GM11168 (cell line): ENCODE measurements around the gene EDC3.
"Not testable (repeated sequence)": the region's sequence is repeated elsewhere in the genome, so short reads cannot be mapped to it uniquely, and the experiment has no call there.

ENCODE experiments used
- in situ Hi-C: fragments of 300-500 bp; cut with MboI; formaldehyde crosslinking; loops from one replicate; pipeline ENCODE4 v1.12.0; 2022; ENCODE audit warnings: low sequenced_read_pairs; ENCODE audit not compliant: unreplicated experiment

The EDC3 gene

GRCh38 chr15:74712311-74712710, 16.5 kb upstream of the EDC3 start:
- in situ Hi-C loops, result no loop called here

GRCh38 chr15:74710319-74711094, 14.7 kb upstream of the EDC3 start:
- in situ Hi-C loops, result no loop called here

GRCh38 chr15:74709892-74710291, 14.1 kb upstream of the EDC3 start:
- in situ Hi-C loops, result no loop called here

DNA sequence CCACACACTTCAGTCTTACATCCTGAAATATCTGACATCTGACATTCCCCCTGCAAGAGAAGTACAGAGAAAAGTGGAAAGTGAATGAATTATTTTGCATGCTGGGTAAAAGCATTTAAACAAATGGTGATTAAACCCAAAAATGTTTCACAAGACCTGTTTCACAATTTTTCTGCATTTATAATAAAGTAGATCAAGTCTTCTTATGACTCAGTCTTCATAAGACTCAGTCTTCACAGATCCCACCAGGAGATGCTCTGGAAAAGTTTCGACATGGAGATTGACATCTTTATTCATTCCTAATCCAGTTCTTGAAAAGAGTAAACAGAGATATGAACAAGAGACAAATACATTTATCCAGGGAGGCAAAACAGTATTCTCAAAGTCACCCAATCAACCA, 13.2 kb upstream of the EDC3 start:
- in situ Hi-C loops, result no loop called here

DNA sequence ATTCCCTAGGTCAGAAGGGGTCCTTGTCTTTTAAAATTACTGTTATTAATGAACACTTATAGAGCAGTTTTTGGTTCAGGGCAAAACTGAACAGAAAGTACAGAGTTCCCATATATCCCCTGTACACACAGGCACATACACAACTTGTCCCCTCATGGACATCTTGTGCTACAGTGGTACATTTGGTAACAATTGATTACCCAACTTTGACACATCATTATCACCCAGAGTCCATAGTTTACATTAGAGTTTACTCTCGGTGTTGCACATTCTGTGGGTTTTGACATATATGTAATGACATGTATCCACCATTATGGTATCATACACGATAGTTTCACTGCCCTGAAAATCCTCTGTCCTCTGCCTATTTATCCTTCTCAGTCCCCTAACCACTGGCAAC, 984 bp upstream of the EDC3 start:
- in situ Hi-C loops, result no loop called here

GRCh38 chr15:74696398-74696729, 540 bp upstream of the EDC3 start:
- in situ Hi-C loops, result no loop called here

GRCh38 chr15:74692327-74692726, 3.5 kb downstream of the EDC3 start:
- in situ Hi-C loops, result no loop called here

- in situ Hi-C loops, result no loop called here
Observed at GRCh38 chr15:74683758-74684157, 12.1 kb downstream of the EDC3 start.

GRCh38 chr15:74682954-74683353, 12.9 kb downstream of the EDC3 start:
- in situ Hi-C loops, result no loop called here

DNA sequence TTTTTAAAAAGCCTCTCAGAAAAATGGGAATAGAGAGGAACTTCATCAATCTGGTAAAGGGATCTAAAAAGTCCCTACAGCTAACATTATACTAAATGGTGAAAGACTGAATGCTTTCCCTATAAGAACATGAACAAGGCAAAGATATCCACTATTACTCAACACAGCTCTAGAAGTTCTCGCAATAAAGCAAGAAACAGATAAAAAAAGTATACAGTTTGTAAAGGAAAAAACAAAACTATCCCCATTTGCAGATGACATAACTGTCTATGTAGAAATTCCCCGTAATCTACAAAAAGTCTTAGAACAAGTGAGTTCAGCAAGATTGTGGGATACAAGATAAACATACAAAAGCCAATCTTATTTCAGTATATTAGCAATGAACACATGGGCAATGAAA, 15.4 kb downstream of the EDC3 start:
- in situ Hi-C loops, result no loop called here

- in situ Hi-C loops, result no loop called here
Observed at GRCh38 chr15:74676801-74677200, 19.0 kb downstream of the EDC3 start.

DNA sequence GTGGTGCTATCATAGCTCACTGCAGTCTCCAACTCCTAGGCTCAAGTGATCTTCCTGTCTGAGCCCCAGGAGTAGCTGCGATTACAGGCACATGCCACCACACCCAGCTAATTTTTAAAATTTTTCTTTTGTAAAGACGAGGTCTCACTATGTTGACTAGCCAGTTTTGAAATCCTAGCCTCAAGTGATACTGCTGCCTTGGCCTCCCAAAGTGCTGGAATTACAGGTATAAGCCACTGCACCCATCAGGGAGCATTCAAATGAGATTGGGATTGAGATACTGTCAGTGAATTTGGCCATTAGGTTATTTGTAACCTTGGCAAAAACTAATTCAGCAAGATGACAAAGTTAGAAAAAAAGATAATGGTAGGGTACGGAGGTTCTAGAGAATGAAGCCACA, 21.7 kb downstream of the EDC3 start:
- in situ Hi-C loops, result no loop called here

GRCh38 chr15:74669627-74670026, 26.2 kb downstream of the EDC3 start:
- in situ Hi-C loops, result no loop called here

GRCh38 chr15:74667975-74668374, 27.8 kb downstream of the EDC3 start:
- in situ Hi-C loops, result no loop called here

GRCh38 chr15:74664670-74665069, 31.2 kb downstream of the EDC3 start:
- in situ Hi-C loops, result no loop called here

- in situ Hi-C loops, result no loop called here
Observed at GRCh38 chr15:74664028-74664616, 31.7 kb downstream of the EDC3 start.

DNA sequence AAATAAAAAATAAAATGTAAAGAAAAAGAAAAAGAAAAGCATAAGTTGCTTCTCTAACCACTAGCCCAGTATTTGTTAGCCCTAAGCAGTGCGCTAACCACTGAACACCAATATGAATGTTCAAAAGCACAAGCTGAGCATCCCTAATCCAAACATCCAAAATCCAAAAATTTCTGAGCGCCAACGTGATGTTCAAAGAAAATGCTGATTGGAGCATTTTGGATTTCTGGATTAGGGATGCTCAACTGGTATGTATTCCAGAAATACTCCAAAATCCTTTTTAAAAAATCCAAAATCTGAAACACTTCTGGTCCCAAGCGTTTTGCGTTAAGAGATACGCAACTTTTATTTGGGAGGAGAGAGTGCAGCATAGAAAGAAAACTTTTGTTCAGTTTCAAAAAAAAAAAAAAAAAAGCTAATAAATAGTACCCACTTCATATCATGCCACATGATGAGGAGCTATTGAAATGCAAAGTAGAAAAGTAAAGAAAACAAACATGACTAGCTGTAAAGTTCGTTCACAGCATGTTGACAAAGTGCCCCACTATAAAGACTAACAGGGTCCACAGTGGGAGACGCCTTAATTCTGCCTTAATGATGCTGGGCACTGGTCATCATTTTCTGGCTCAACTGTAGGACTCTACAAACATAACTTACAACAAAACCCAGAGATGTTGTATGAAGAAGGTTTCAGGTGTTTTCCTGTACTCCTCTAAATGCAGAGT, 32.4 kb downstream of the EDC3 start:
- in situ Hi-C loops, result no loop called here

GRCh38 chr15:74662064-74662860, 33.6 kb downstream of the EDC3 start:
- in situ Hi-C loops, result no loop called here

DNA sequence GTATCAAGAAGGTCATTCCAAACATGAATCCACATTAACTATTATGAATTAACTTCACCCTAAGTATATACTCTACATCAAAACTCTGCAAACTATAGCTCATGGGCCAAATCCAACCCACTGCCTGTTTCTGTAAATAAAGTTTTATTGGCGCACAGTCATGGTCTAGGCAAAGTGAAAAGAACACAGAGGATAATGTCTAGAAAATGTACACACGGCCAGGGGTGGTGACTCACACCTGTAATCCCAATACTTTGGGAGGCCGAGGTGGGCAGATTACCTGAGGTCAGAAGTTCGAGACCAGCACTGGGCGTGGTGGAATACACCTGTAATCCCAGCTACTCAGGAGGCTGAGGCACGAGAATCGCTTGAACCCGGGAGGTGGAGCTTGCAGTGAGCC, 34.5 kb downstream of the EDC3 start:
- in situ Hi-C loops, result not testable (repeated sequence)

GRCh38 chr15:74657846-74658245, 38.0 kb downstream of the EDC3 start:
- in situ Hi-C loops, result no loop called here
